GM19438 (cell line): ENCODE data around the gene PLCB2.
A peak's percentile ranks its signal among the peaks of the same experiment; 100 is the strongest.

Experiments
- ATAC-seq: cut with Tn5 transposase; IDR thresholded peaks from one replicate; pipeline ENCODE4 v1.9.1; 2021; ENCODE audit warnings: low read depth; ENCODE audit not compliant: unreplicated experiment

PLCB2 gene

DNA sequence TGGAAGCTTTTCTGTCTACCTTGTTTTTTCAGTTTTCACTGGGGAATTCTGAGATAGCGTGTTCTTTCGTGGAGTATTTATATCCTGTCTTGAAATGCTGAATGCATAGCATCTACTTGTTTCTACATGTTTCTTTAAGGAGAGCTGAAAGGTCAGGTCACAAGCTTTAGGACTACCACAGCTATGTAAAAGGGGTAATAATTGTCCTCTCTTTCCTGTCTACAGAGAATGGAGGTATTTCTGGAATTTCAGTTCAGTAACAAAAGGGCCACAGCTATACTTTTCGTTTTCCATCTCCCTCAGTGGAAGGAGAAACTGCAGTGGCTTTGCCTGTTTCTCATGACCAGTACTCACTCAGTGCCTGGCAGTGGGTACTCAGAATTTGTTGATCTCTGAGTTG is 20.4 kb upstream of the PLCB2 start:
- ATAC-seq = no peak

DNA sequence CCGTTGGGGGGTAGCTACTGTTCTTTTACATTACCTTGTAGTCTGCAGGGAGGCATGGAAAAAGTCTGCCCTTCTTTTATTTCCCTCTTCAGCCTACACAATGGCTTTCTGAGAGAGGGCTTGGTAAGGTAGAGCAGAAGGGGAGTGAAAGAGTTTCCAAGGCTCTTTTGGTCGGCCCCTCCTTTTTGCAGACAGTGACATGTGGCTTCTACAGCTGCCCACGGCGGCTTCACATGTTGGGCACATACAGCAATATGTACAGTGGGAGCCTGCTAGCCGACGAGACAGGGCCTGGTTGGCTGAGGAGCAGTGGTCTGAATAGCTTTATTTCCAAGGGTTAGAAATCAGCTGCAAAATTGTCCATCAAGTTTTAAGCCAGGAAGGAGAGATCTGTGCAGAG is 19.7 kb upstream of the PLCB2 start:
- ATAC-seq = no peak

DNA sequence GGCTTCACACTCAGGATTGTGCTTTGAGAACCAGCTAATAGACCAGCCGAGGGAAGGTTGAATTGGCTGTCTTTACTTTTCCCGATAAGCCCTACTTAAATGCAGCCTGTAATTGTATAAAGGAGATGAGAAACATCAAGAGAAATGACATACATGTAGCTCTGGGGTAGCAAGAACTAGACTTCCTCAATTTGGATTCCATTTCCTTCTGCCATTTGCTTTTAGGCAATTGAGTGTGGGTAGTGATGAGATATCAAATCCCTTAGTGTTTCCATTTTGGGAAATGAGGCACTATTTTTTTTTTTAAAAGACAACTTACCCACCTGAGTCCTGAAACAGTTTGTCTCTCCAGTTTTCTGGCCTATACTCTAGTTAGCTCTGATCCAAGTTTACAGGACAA is 18.0 kb upstream of the PLCB2 start:
- ATAC-seq = no peak

DNA sequence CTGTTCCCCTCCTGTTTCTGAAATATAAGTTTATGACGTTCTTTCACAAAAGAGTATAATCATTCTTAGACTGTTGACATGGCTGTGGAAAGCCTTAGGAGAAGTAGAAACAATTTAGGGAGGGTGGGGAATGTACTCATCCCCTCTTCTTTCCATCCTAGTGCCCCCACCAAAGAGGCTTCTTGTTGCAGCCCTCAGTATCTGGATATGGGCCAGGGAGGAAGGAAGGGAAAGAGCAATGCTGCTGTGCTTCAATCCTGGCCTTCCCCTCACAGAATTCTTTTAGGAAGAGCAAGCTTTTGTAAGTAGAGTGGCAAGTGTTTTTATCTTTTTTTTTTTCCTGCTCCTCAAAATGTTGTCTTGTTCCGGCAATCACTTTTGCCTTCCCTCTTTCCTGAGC is 17.5 kb upstream of the PLCB2 start:
- ATAC-seq = no peak

DNA sequence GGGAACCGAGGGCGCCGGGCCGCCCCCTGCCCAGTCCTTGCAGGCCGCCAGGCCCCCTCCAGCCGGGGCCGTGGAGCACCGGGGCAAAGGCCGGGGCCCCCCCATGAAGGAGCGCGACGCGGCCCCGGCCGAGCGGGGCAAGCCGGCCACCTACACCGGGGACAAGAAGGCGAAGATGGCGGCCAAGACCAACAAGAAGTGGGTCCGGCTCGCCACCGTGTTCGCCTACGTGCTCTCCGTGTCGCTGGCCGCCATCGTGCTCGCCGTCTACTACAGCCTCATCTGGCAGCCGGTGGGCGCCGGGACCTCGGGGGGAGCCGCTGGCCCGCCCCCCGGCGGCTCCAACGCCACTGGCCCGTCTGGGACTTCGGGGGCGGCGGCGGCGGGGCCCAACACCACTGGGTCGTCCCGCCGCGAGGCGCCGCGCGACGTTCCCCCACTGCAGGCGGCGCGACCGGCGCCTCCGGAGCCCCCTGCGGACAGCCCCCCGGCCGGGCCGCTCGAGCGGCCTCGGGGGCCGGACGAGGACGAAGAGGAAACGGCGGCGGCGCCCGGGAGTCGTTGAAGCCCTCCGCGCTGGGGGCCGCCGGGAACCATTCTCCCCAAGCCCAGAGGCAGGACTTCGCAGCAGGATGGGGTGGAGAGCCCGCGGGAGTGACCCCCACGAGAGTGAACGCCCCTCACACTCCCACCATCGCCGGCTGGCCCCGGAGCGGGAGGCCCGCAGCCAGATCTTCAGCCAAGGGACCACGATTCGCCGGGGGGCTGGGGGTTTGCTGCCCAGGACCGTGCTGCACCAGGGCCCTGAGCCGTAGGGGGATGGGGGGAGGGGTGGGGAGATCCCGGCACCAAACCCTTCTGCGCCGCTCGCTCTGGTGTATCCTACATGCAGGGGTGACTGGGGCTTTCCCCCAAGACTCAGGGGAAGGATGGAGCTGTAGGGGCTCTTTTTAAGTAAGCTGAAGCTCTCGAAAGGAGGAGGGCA is 16.5 kb upstream of the PLCB2 start:
- peak; percentile 7 for ATAC-seq

DNA sequence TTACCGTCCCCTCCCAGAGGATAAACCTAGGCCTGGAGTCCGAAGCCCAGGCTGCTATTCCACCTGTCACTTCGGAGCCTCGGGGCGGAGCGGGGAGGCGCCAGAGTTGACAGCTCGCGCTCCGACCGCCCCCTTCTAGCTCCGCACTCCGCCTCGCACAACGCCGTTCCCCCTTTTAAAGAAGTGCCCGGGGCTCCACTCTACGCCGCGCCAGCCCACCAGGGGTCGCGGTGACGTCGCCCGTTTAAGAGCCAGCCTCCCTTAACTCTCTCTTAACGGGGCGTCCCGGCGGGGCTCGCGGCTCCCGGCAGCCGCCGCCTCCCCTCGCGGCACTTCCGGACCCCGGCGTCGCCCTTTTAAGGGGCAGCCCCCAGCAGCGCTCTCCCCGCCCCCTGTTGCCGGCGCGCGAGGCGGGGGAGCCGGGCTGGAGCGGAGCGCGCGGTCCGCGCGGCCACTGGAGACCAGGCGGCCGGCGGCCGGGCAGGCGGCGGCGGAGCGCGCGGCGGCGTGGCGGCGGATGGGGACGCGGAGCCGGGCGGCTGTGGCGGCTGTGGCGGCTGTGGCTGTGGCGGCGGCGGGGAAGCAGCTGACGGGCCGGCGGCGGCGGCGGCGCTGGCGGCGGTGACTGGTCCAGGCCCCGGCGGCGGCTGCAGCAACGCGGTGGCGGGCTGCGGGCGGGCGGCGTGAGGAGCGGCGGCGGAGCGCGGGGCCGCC is 15.7 kb upstream of the PLCB2 start, which contains the start of gene INAFM2:
Gene INAFM2, plus strand, starts transcription at position 454 of the 714 bp plus-strand sequence. CDS start 364 bp downstream, outside the sequence.
- ATAC-seq = peak; percentile 90

DNA sequence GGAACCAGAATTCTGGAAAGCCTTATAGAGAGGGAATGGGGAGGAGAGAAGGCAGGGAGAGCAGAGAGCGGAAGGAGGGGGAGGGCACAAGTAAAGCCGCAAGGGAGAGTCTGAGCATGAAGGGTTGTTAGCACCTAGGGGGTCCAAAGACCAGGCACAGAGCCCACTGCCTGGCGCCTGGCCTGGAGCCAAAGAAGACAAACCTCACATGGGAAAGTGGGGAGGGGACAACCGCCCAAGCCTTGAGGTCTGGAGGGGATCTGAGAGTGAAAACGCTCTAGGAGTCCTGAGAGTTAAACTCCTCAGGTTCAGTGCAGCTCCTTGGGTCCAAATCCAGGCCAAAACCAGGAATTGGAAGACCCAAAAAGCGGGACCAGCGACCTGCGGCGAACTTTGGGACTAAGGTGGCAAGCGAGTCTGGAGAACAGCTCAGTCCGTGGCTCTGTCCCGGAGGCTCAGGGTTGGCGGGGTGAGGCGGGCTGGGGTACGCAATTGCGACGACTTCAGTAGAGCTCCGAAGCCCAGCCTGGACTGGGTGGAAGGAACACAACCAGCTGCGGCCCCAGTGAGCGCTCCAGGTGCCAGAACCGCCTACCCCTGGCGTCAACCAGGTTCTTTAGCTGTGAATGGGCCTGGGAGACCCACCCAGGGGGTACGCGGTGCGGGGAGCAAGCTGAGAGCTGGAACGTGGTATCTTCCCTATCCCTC is 14.9 kb upstream of the PLCB2 start:
- ATAC-seq = no peak

DNA sequence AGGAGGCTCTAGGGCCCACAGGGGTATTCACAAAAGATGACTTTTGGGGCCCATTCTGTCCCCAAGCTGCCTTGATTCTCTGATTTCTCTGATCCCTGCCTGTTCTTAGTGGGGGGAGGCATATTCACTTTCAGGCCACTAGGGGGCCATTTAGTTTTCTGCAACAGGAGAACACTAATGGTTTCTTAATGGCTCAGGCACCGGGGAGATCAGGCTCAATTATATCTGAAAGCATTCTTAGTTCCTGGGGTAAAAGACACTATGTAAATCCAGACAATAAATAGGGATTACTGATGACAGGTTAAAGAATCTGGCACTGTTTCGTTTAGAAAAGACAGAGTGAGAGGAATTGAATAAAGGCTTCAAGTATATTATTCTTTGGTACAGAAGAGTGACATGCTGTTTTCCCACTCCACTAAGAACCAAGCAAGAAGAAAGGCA is 13.2 kb upstream of the PLCB2 start:
- ATAC-seq = no peak

DNA sequence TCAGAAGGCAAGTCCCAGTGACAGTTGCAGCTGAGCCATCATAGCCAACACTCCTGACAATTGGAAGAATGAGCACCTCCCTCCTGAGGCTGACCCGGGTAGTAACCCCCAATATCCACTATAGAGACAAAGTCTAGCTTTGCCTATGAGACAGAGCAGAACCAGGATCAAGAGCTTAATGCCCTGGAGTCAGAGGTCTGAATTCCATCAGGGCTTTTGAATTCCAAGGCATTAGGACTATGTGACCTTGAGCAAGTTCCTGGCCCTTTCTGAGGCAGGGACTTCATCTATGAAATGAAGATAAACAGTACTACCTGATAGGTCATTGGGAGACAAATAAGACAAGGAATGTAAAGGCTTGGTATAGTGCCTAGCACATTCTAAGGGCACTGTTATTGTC is 12.7 kb upstream of the PLCB2 start:
- ATAC-seq = no peak

DNA sequence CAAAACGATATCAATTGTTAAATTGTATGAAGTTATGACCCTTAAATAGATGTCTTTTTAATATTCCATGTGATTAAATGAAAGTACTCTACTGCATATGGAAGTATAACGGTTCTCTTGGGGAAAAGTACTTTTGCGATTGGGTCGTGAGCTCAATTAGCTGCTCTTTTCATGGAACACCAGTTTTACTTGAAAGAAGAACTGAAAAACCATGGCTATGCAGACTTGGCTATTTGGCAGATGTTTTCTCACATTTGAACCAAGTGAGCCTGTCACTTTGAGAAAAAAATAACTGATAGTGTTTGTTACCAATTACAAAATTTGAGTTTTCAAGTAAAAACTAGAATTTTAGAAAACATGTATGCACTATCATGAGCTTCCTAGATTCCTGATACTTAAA is 9.8 kb upstream of the PLCB2 start:
- no peak for ATAC-seq

DNA sequence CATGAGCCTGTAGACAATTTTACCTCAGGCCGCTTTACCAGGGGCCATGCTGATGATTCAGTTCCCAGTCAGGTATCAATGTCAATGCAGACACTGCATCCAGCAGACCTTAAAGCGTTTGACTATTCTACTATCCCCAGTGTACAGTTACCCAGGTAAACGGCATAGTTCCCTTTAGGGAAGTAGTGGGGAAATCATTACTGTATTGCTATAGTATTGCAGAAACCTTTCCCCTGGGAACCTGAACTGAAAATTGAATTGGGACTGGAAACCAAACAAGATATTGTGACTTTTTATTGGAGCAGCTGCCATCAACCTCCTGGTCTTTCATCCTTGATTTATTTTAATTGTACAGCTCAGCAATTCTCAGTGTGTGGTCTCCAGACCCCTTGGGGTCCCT is 9.2 kb upstream of the PLCB2 start:
- ATAC-seq = no peak

DNA sequence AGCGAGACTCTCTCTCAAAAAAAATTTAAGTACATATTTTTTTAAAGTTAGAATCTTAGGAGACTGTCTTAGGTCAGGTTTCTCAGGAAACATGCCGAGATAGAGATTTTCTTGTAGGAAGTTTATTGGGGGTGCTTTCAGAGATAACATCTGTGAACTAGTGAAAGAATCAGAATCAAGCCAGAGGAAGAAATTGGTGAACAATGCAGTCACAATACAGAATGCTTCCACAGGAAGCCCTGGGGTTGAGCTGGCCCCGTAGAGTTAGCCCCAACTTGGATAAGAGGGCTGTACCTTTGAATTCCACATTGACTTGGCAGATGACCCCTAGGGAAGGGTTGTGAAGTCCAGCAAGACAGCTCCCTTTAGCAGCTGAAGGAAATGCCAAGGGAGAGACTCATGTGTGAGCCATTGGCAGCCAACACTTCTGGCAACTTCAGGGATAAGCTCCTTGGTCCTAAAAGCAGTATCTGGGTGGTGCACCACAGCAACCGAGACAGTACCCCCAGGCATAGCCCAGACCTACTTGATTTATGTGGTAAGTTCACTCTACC is 7.1 kb upstream of the PLCB2 start:
- ATAC-seq = no peak

DNA sequence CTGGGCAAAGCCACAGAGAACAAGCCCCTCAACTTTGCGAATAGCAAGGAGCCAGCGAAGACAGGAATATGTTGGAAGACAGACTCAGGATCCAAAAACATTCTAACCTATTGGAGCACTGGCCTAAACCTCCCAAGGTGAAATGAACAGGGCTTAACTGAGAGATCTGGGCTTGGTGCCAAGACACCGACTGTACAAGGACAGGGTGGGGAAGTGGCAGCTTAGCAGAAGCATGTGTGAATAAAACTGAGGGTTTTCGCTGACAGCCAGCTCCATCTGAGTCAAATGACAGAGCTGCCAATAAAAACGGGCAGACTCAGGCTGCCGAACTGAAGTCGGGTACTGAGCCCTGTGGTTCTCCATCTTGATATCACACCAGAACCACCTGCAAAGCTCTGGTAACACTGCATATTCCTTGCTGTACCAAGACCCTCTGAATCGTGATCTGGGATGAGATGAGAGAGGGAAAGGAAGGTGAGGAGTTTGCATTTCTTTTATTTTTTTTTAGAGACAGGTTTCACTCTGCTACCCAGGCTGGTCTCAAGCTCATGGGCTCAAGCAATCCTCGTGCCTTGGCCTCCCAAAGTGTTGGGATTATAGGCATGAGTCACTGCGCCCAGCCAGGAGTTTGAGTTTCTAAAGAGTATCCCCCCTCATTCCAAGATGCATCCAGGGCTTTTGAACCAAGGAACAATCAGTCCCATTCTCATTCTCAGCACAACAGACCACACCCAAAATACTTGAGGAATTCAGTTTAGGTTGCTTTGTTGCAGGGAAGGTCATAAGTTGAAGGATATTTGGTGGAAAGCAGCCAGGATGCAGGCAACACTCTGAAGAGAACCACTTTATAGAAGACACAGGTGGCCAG is 6.0 kb upstream of the PLCB2 start:
- no peak for ATAC-seq

DNA sequence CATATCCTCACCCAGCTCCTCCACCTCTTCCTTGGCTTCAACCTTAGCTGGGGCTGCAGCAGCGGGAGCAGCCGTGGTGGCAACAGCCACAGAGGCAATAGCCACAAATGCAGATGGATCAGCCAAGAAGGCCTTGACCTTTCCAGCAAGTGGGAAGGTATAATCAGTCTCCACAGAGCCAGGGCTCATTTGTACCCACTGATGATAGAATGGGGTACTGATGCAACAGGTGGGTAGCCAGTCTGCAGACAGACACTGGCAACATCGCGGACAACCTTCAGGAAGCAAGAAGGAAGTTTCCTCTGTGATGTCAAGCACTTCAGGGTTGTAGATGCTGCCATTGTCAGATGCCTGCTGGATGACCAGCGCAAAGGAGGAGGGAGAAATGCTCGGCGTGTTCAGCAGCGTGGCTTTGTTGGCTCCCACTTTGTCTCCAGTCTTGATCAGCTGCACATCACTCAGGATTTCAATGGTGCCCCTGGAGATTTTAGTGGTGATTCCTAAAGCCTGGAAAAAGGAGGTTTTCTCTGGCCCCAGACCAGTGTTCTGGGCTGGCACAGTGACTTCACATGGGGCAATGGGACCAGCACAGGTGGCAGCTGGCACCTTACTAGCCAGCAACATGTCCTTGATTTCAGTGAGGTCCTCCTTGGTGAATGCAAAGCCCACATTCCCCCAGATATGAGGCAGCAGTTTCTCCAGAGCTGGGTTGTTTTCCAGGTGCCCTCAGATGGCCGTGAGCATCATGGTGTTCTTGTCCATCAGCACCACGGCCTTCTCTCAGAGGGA is 4.8 kb upstream of the PLCB2 start:
- ATAC-seq = no peak

DNA sequence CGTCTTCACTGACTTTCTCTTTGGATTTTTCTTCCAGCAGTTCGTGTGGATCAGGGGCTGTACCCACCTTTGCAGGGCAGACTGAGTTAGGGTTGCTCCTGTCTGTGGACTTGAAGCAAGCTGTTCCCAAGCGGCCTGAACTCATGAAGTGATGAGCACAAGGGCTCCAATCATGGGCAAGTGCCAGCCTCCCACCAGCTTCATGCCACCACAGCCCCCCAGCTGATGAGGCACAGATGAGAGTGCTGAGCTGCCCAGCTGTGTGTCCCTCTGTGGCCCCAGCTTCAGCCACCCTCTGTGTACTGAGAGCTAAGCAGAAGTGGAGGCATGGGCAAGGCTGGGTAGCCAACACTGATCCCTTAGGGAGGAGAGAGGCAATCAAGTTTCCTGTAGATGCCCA is 3.3 kb upstream of the PLCB2 start:
- no peak for ATAC-seq

DNA sequence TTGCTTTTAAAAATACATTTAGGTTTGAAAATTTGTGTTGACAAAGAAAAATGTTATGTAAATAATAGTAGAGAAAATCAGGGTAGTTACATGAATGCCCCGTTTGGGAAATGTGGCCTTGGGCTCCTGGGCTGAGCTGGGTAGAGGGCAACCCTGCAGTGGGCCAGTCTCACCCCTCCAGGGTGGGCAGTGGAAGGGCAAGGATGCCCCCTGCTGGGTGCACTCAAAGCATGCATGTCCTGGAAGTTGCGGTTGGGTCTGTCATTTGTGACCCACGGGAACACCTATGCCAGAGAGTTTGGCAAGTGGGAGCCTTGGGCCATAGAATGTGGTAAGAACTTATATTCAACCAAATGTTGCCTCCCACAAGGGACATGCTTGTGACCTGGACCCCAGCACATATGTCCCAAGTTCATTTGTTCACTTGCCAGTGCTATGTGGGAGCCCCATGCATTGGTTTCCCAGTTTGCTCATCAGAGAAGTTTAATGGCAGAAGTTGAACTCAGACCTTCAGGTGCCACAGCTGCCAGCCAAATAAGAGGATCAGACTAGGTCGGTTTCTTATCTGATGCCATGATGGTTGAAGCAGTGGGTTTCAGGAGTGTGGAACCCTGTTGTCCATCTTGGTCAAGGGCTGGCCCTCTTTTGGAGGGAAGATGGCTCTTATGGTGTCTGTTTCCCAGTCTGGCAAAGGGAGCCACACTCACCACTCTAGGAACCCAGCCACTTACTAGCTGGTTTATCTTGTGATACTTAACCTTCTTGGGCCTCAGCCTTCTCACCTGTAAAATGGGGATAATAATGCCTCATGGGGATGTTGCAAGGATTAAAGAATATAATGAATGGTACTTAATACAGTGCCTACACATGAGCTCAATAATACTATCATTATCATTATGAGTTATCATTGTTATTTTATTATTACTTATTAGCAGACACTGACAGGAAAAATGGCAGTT is 2.5 kb upstream of the PLCB2 start:
- no peak for ATAC-seq

DNA sequence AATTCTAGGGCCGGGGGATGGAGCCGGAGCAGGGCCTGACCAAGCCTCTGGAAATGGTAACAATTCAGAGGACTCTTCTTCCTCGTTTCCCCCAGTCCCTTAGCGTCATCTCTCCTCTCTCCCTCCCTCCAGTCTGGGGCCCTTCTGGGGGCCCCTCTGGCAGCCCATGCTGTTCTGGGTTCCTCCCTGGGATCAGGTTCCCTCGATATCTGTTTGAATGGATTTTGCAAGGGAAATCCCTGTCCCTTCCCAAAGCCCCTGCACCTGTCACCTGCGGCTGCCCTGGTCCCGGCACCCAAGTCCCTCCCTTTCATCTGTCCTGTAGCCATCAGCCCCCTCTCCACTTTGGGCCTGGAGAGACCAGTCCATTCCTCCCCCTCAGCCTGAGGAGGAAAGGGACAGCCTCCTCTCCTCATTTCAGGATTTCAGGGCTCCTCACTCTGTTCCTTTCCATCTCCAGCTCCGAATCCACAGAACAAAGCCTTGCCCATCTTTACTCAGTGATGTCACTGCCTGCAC is 1.7 kb upstream of the PLCB2 start:
- no peak for ATAC-seq

DNA sequence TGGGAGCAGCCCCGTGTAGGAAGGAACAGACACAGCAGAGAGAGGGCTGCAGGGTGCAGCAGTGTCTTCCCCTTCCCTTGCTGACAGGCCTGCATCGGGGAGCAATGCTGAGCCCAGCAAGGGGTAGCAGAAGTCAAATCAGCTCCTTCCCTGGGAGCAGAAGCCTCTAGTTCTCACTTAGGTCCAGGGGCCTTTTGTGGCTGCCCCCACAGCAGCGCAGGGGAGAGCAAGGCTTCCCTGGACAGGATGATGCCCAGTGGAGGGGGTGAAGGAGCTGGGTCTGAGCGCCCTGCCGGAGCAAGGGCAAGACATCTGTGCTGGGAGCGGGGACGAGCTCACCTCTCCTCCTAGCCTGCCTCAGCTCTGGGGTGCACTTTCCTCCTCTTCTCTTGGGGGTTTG is 827 bp downstream of the PLCB2 start:
- ATAC-seq = no peak
